SK-N-MC (cell line): ENCODE results near the gene CFAP161.

Experiments used
- EZH2 ChIP-seq: fragments of 200-600 bp; sonication (generic); IDR thresholded peaks from one replicate; pipeline ENCODE4 v1.6.1; 2017; ENCODE audit warnings: antibody characterized with exemption
- POLR2AphosphoS5 ChIP-seq: IDR thresholded peaks from 2 replicates; pipeline ENCODE4 v1.6.1; 2012; ENCODE audit warnings: mild to moderate bottlenecking, low read depth, low read length, borderline replicate concordance

- TF ChIP-seq EZH2 (no peak), POLR2AphosphoS5 (no peak)
Measured at GRCh38 chr15:81168644-81169043, 34.6 kb downstream of the CFAP161 start.
